Right lobe of liver (tissue), 6 donors: ENCODE measurements around the gene MXD4. TPM values are rescaled to one million over a fixed set of nuclear protein-coding genes. Genes with fewer than 3 reads are reported as not detected.

ENCODE experiments used
- ATAC-seq, 4 donors: fragments of 200-7000 bp; cut with Tn5 transposase; one replicate each; pipeline ENCODE4 v1.9.1; 2020; ENCODE audit warnings: mild to moderate bottlenecking in 4 of 4, moderate library complexity in 4 of 4
- DNase-seq, 3 donors: peaks; one replicate each; pipeline ENCODE4 v3.0.0-alpha.2; 2020
- H3K27ac ChIP-seq, 3 donors: fragments of 200-600 bp; one replicate each; pipeline ENCODE4 v1.8.0; 2022
- H3K27me3 ChIP-seq, 2 donors: fragments of 200-600 bp; one replicate each; pipeline ENCODE4 v1.8.0; 2022
- H3K36me3 ChIP-seq, 4 donors: fragments of 200-600 bp; sonication (generic) in 1 of 4; one replicate each; pipeline versions ENCODE4 v1.5.1 to v1.8.0; 2017 to 2022; ENCODE audit warnings: control low read depth in 1 of 4
- H3K4me1 ChIP-seq, 4 donors: fragments of 200-600 bp; sonication (generic) in 1 of 4; one replicate each; pipeline versions ENCODE4 v1.5.1 to v1.8.0; 2017 to 2022; ENCODE audit warnings: control low read depth in 1 of 4
- H3K4me3 ChIP-seq, 3 donors: fragments of 200-600 bp; one replicate each; pipeline ENCODE4 v1.8.0; 2022
- H3K9me3 ChIP-seq, 4 donors: fragments of 200-600 bp; sonication (generic) in 1 of 4; one replicate each; pipeline versions ENCODE4 v1.5.1 to v1.8.0; 2017 to 2022; ENCODE audit warnings: control low read depth in 1 of 4
- POLR2A ChIP-seq: fragments of 450-650 bp; IDR thresholded peaks from one replicate; pipeline ENCODE4 v1.6.1; 2017; ENCODE audit warnings: antibody characterized with exemption, mild to moderate bottlenecking
- WGBS: methylation state at CpG from one replicate; pipeline ENCODE4 v1.1.6; 2018; ENCODE audit warnings: low coverage, low lambda C conversion rate; ENCODE audit not compliant: insufficient coverage; ENCODE audit errors: missing lambda C conversion rate; 5-methylcytosine and 5-hydroxymethylcytosine counted together
- intact Hi-C, 2 donors: fragments of 100-400 bp; cut with DNase I; formaldehyde crosslinking; loops; one replicate each; pipeline versions ENCODE4 v1.11.2 to v1.14.1; 2022
- total RNA-seq, 6 experiments: library from RNA; depleted of rRNA in 2 of 6; stranded (reverse); fragments of >200 nt in 2 of 6; fragmentation: NEBNext Ultra II Directional in 3 of 6; extraction: Animal tissue kit (Norgen Biotek cat#: 25700) in 3 of 6; gene quantifications; one replicate each; pipeline versions ENCODE4 v1.1.0 to v1.2.4, GENCODE V29; 2016 to 2023
- TF ChIP-seq, protein P1 (sequence below), 4 donors: fragments of 200-600 bp in 3 of 4; fragments of 450-650 bp in 1 of 4; IDR thresholded peaks; one replicate each; pipeline versions ENCODE4 v1.5.1 to v1.8.0; 2016 to 2022; ENCODE audit warnings: antibody characterized with exemption in 4 of 4, mild to moderate bottlenecking in 2 of 4
- donor health status: DM: no; HTN: yes; CAD: no.
- donor health status: DM: no; HTN: no; CAD: no.
- donor health status: DM: no; HTN: no; CAD: no.
- donor health status: DM: no; HTN: yes; CAD: no.
- donor health status: DM: no; HTN: yes; CAD: no.

Gene MXD4
- total RNA-seq, 6 experiments from 2014 or later: 17.8 to 23.0 (median 19.7) TPM

GRCh38 chr4:2301806-2302205 lies 39.9 kb upstream of the MXD4 start:
- DNase-seq: peak in 1 of 3 donors; percentile 39
- Histone ChIP-seq H3K36me3 (no peaks in the 10 kb centered on the region), H3K4me1 (no peaks in the 10 kb centered on the region), H3K27me3 (no peaks in the 10 kb centered on the region), H3K9me3 (no peaks in the 10 kb centered on the region), H3K4me3 (no peak overlapping the region), H3K27ac (no peak overlapping the region)
- intact Hi-C loops: no loop called here
- TF ChIP-seq, protein P1, sequence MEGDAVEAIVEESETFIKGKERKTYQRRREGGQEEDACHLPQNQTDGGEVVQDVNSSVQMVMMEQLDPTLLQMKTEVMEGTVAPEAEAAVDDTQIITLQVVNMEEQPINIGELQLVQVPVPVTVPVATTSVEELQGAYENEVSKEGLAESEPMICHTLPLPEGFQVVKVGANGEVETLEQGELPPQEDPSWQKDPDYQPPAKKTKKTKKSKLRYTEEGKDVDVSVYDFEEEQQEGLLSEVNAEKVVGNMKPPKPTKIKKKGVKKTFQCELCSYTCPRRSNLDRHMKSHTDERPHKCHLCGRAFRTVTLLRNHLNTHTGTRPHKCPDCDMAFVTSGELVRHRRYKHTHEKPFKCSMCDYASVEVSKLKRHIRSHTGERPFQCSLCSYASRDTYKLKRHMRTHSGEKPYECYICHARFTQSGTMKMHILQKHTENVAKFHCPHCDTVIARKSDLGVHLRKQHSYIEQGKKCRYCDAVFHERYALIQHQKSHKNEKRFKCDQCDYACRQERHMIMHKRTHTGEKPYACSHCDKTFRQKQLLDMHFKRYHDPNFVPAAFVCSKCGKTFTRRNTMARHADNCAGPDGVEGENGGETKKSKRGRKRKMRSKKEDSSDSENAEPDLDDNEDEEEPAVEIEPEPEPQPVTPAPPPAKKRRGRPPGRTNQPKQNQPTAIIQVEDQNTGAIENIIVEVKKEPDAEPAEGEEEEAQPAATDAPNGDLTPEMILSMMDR (IDR thresholded peaks at IDR 0.05): no peak
- no peak for TF ChIP-seq POLR2A
- 89% methylated on average over 8 of the region's 19 CpGs for WGBS
- ATAC-seq: no peak

DNA sequence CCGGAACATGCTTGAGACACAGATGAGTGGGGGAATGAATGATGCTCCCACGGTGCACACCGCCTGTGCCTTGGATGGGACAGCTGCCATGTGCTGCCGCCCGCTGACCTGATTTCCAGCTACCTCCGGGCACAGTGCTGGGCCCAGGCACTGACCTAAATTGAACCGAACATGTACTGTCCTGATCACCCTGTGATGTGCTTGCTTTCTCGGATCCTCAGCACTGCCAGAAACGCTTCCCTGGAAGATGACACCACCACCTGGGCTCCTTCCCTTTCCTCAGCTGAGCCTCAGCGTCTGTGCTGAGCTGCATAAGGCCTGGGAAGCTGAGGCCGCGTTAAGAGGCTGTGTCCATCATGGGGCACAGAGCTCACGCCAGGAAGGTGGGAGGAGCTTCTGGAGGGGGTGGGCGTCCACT lies 39.3 kb upstream of the MXD4 start:
- DNase-seq: peak in 1 of 3 donors; percentile 39
- Histone ChIP-seq H3K9me3 (no peaks in the 10 kb centered on the region), H3K4me1 (no peaks in the 10 kb centered on the region), H3K36me3 (no peaks in the 10 kb centered on the region), H3K27me3 (no peaks in the 10 kb centered on the region), H3K27ac (no peak overlapping the region), H3K4me3 (no peak overlapping the region)
- no peak for ATAC-seq
- no peak for TF ChIP-seq POLR2A
- TF ChIP-seq, protein P1 (IDR thresholded peaks at IDR 0.05): no peak
- intact Hi-C loops: no loop called here
- WGBS: 85% methylated on average over 6 of the region's 14 CpGs

- no peak overlapping the region for H3K27ac ChIP-seq
- DNase-seq: peak in 1 of 3 donors; percentile 48
- 93% methylated on average over 5 of the region's 37 CpGs for WGBS
- no peaks in the 10 kb centered on the region for H3K9me3 ChIP-seq
- no peaks in the 10 kb centered on the region for H3K36me3 ChIP-seq
- no peak for ATAC-seq
- intact Hi-C loops: no loop called here
- H3K4me3 ChIP-seq: no peak overlapping the region
- TF ChIP-seq, protein P1 (IDR thresholded peaks at IDR 0.05): no peak
- TF ChIP-seq POLR2A: no peak
- H3K27me3 ChIP-seq: no peaks in the 10 kb centered on the region
- H3K4me1 ChIP-seq: no peaks in the 10 kb centered on the region
Measured at GRCh38 chr4:2300431-2301224, 38.7 kb upstream of the MXD4 start.

GRCh38 chr4:2299794-2300193 lies 37.9 kb upstream of the MXD4 start:
- no peak overlapping the region for H3K4me3 ChIP-seq
- ATAC-seq (no peak), DNase-seq (peak in 1 of 3 donors; percentile 1)
- no peak overlapping the region for H3K27ac ChIP-seq
- H3K36me3 ChIP-seq: no peaks in the 10 kb centered on the region
- H3K9me3 ChIP-seq: no peaks in the 10 kb centered on the region
- intact Hi-C loops: no loop called here
- TF ChIP-seq, protein P1 (IDR thresholded peaks at IDR 0.05): no peak
- TF ChIP-seq POLR2A: no peak
- H3K4me1 ChIP-seq: no peaks in the 10 kb centered on the region
- 86% methylated on average over 1 of the region's 2 CpGs for WGBS
- no peaks in the 10 kb centered on the region for H3K27me3 ChIP-seq
